Gastrocnemius medialis (tissue), 4 donors: ENCODE results near the gene RPP25.

Experiments used
- POLR2A ChIP-seq, 2 donors: fragments of 450-650 bp; IDR thresholded peaks; one replicate each; pipeline ENCODE4 v1.6.1; 2017; ENCODE audit warnings: antibody characterized with exemption in 2 of 2, mild to moderate bottlenecking in 2 of 2, moderate library complexity in 2 of 2
- TF ChIP-seq, protein P1 (sequence below), 5 experiments: fragments of 450-650 bp in 3 of 5; fragments of 200-600 bp in 2 of 5; sonication (generic) in 2 of 5; IDR thresholded peaks in 4 of 5; conservative IDR thresholded peaks in 1 of 5; 1 replicate in 4 of 5; 2 replicates in 1 of 5; pipeline ENCODE4 v1.5.1; 2016 to 2019; ENCODE audit warnings: antibody characterized with exemption in 5 of 5, mild to moderate bottlenecking in 3 of 5, moderate library complexity in 3 of 5

DNA sequence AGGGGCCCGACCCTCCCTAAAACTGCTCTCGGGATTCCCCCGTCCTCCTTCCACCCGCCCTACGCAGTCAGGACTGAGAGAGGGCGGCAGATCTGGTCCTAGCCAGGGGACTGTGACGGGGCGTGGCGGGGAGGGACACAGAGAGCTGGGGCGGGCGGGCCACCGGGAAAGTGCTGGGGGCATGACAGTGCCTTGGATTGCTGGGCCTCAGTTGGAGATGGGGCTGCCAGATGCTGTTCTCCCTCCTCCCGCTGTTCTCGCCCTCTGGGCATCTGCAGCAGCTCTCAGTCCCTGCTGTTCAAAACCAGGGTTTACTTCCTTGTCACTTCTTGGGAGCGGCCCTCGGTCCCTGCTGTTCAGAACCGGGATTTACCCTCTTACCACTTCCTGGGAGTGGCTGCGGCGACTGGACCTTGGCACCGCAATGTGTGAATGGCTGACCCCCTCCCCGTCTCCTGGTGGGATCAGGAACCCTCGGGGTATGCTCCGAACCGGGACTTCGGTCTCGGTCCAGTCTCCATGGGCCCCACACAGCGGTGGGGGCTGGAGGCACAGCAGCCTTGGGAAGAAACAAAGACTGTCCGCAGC, 1.8 kb upstream of the RPP25 start:
- TF ChIP-seq, protein P1, sequence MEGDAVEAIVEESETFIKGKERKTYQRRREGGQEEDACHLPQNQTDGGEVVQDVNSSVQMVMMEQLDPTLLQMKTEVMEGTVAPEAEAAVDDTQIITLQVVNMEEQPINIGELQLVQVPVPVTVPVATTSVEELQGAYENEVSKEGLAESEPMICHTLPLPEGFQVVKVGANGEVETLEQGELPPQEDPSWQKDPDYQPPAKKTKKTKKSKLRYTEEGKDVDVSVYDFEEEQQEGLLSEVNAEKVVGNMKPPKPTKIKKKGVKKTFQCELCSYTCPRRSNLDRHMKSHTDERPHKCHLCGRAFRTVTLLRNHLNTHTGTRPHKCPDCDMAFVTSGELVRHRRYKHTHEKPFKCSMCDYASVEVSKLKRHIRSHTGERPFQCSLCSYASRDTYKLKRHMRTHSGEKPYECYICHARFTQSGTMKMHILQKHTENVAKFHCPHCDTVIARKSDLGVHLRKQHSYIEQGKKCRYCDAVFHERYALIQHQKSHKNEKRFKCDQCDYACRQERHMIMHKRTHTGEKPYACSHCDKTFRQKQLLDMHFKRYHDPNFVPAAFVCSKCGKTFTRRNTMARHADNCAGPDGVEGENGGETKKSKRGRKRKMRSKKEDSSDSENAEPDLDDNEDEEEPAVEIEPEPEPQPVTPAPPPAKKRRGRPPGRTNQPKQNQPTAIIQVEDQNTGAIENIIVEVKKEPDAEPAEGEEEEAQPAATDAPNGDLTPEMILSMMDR (IDR thresholded peaks at IDR 0.05 in 4 of 5, conservative IDR thresholded peaks at IDR 0.05 in 1 of 5) = no peak
- no peak for TF ChIP-seq POLR2A (IDR thresholded peaks at IDR 0.05)
